Measurements from ENCODE around the gene NANOS3. TPM values are rescaled to one million over a fixed set of nuclear protein-coding genes. Genes with fewer than 3 reads are reported as not detected.

Gene NANOS3
- total and polyA plus RNA-seq, 9 of the 15 experiments (the other 6 are each of a cell fraction or from before 2014, with no cell fraction given), result not detected

GRCh38 chr19:13850910-13851733, 25.8 kb upstream of the NANOS3 start (continued):
- TF ChIP-seq CSDE1 (IDR thresholded peaks at IDR 0.05) (no peak; a peak in 1 of 4 replicates), ZBTB43 (CRISPR knock-in tag; IDR thresholded peaks at IDR 0.05) (no peak), RNF219 (CRISPR knock-in tag; IDR thresholded peaks at IDR 0.05) (no peak), HMBOX1 (IDR thresholded peaks at IDR 0.05) (no peak), FIP1L1 (IDR thresholded peaks at IDR 0.05; ENCODE audit: low read depth, low read length, poor library complexity, severe bottlenecking) (no peak), CHD4 (IDR thresholded peaks at IDR 0.05; ENCODE audit: insufficient read depth, insufficient replicate concordance, low read depth, low read length, poor library complexity, severe bottlenecking) (no peak), ETV5 (CRISPR knock-in tag; IDR thresholded peaks at IDR 0.05; ENCODE audit: low read depth) (no peak), ZC3H4 (CRISPR knock-in tag; IDR thresholded peaks at IDR 0.05; ENCODE audit: borderline replicate concordance) (peak; percentile 97; the same call in 1 of the 2 replicates), ZNF785 (CRISPR knock-in tag; IDR thresholded peaks at IDR 0.05) (no peak), PML (IDR thresholded peaks at IDR 0.05; ENCODE audit: low read length) (no peak), CUX1 (CRISPR knock-in tag; IDR thresholded peaks at IDR 0.05) (no peak), RFX7 (CRISPR knock-in tag; IDR thresholded peaks at IDR 0.05) (no peak), ZNF184 (CRISPR knock-in tag; IDR thresholded peaks at IDR 0.05) (no peak), HMGXB4 (CRISPR knock-in tag; IDR thresholded peaks at IDR 0.05) (no peak), LARP7 (IDR thresholded peaks at IDR 0.05) (no peak), SRF (CRISPR knock-in tag; IDR thresholded peaks at IDR 0.05) (no peak)
